ENCODE data around the gene ACTN3.

DNA sequence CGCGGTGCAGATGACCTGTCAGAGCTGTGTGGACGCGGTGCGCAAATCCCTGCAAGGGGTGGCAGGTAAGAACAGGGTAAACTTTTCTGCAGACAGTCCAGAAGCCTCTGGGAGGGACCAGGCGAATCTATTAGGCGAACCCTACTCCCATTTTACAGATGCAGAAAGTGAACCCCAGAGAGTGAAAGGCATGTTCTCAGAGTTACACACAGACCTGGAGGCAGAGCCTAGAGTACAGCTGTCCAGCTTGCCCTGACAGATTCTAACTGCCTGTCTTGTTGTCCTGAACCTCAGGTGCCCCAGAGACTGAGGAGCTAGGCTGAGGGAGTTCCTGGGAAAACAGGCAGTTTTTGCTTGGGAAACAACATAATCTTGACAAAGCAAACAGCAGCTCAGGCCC is 46.9 kb downstream of the ACTN3 start:
- TF ChIP-seq, protein P1, sequence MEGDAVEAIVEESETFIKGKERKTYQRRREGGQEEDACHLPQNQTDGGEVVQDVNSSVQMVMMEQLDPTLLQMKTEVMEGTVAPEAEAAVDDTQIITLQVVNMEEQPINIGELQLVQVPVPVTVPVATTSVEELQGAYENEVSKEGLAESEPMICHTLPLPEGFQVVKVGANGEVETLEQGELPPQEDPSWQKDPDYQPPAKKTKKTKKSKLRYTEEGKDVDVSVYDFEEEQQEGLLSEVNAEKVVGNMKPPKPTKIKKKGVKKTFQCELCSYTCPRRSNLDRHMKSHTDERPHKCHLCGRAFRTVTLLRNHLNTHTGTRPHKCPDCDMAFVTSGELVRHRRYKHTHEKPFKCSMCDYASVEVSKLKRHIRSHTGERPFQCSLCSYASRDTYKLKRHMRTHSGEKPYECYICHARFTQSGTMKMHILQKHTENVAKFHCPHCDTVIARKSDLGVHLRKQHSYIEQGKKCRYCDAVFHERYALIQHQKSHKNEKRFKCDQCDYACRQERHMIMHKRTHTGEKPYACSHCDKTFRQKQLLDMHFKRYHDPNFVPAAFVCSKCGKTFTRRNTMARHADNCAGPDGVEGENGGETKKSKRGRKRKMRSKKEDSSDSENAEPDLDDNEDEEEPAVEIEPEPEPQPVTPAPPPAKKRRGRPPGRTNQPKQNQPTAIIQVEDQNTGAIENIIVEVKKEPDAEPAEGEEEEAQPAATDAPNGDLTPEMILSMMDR (IDR thresholded peaks at IDR 0.05): no peak
- TF ChIP-seq POLR2A (IDR thresholded peaks at IDR 0.05): no peak
